SK-N-SH (cell line): ENCODE data around the gene P2RX3.

Experiments
- CTCF ChIP-seq: fragments of 200-600 bp; sonication (generic); IDR thresholded peaks from 2 replicates; pipeline ENCODE4 v1.6.1; 2017; ENCODE audit warnings: antibody characterized with exemption, mild to moderate bottlenecking, moderate library complexity
- EP300 ChIP-seq, 2 experiments: IDR thresholded peaks; 2 replicates each; pipeline versions ENCODE4 v1.4.0 to v1.6.1; 2012; ENCODE audit warnings: borderline replicate concordance in 1 of 2, low read depth in 1 of 2, low read length in 1 of 2
- FOXM1 ChIP-seq: IDR thresholded peaks from 2 replicates; pipeline ENCODE4 v1.4.0; 2012; ENCODE audit warnings: low read depth, mild to moderate bottlenecking
- GABPA ChIP-seq: IDR thresholded peaks from 2 replicates; pipeline ENCODE4 v1.4.0; 2012; ENCODE audit warnings: low read depth, mild to moderate bottlenecking
- GATA2 ChIP-seq: sonication (generic); formaldehyde crosslinking; IDR thresholded peaks from 2 replicates; pipeline ENCODE4 v1.5.0; 2020; ENCODE audit warnings: mild to moderate bottlenecking, missing genetic modification reagents
- MAX ChIP-seq: IDR thresholded peaks from 2 replicates; pipeline ENCODE4 v1.4.0; 2012; ENCODE audit warnings: low read depth
- NRF1 ChIP-seq: IDR thresholded peaks from 2 replicates; pipeline ENCODE4 v1.6.1; 2012; ENCODE audit warnings: low read depth, mild to moderate bottlenecking, low read length
- POLR2AphosphoS5 ChIP-seq: IDR thresholded peaks from 2 replicates; pipeline ENCODE4 v1.6.1; 2012; ENCODE audit warnings: low read depth, low read length
- RXRA ChIP-seq: IDR thresholded peaks from 2 replicates; pipeline ENCODE4 v1.4.0; 2012; ENCODE audit warnings: low read depth, mild to moderate bottlenecking, borderline replicate concordance
- SIN3A ChIP-seq: IDR thresholded peaks from 2 replicates; pipeline ENCODE4 v1.6.1; 2012; ENCODE audit warnings: low read depth, mild to moderate bottlenecking, low read length, moderate library complexity, borderline replicate concordance
- TAF1 ChIP-seq: IDR thresholded peaks from 2 replicates; pipeline ENCODE4 v1.6.1; 2012; ENCODE audit warnings: low read depth, mild to moderate bottlenecking, low read length, moderate library complexity, borderline replicate concordance
- TCF12 ChIP-seq: IDR thresholded peaks from 2 replicates; pipeline ENCODE4 v1.4.0; 2012
- TEAD4 ChIP-seq: IDR thresholded peaks from 2 replicates; pipeline ENCODE4 v1.4.0; 2012; ENCODE audit warnings: mild to moderate bottlenecking, borderline replicate concordance; ENCODE audit not compliant: insufficient read depth

GRCh38 chr11:57421066-57421465 lies 82.9 kb downstream of the P2RX3 start:
- TF ChIP-seq CTCF, result no peak
- TF ChIP-seq FOXM1, result no peak
- no peak for TF ChIP-seq EP300 (IDR thresholded peaks at IDR 0.05; ENCODE audit: borderline replicate concordance in 1 of 2, low read depth in 1 of 2, low read length in 1 of 2)
- TF ChIP-seq TCF12, result no peak
- no peak for TF ChIP-seq SIN3A
- TF ChIP-seq TAF1, result no peak
- TF ChIP-seq POLR2AphosphoS5, result no peak
- no peak for TF ChIP-seq GABPA
- no peak for TF ChIP-seq TEAD4
- TF ChIP-seq MAX, result no peak
- no peak for TF ChIP-seq RXRA
- TF ChIP-seq GATA2 (CRISPR knock-in tag), result no peak
- no peak for TF ChIP-seq NRF1
